Activated CD4-positive, alpha-beta T cell treated with anti-CD3 and anti-CD28 coated beads, Interleukin-2, Interleukin-4, amounts not matched to agents 100 ng/mL and 50 ng/mL, durations not matched to agents 16 hours and 8 hours (primary cell): Measurements from ENCODE around the gene CHRNA4.
"Not testable (repeated sequence)": the region's sequence is repeated elsewhere in the genome, so short reads cannot be mapped to it uniquely, and the experiment has no call there.

ENCODE experiments used
- DNase-seq: peaks from one replicate; pipeline ENCODE4 v3.0.0-alpha.2; 2020; ENCODE audit warnings: low spot score

The CHRNA4 gene

GRCh38 chr20:63350196-63350595 is 11.0 kb downstream of the CHRNA4 start:
- DNase-seq: no peak

- DNase-seq: no peak
Observed at GRCh38 chr20:63349516-63349895, 11.6 kb downstream of the CHRNA4 start.

DNA sequence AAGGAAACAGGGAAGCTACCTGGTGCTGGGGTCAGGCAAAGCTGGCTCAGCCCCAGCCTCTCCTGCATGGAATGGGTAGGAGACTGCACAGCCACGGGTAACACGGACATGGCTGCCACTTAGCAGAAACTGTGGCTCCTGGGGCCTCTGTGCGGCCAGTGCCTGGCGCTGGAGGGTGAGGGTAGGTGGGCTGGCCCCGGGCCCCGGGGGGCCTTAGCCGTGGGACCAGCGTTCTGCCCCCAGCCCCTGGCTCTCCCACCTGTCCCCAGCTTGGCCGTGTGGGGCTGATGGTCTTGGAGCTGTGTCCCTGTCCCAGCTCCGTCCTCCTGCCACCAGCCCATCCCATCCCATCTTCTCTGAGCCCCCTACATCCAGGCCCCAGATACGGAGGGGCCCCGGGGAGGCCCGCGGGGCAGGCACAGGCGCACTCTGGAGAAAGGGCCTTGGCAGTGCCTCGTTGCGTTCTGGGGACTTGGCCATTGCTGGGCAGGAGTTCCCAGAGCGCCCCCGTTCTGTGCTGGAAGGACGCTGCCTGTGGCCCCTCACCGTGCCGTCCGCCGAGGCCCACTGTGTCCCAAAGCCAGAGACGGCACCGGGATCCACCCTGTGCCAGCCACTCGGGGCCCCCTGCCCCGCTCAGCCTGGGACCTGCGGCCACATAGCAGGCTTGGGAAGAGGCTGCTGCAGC is 12.2 kb downstream of the CHRNA4 start:
- no peak for DNase-seq

GRCh38 chr20:63347950-63348827 is 13.0 kb downstream of the CHRNA4 start:
- DNase-seq: no peak

DNA sequence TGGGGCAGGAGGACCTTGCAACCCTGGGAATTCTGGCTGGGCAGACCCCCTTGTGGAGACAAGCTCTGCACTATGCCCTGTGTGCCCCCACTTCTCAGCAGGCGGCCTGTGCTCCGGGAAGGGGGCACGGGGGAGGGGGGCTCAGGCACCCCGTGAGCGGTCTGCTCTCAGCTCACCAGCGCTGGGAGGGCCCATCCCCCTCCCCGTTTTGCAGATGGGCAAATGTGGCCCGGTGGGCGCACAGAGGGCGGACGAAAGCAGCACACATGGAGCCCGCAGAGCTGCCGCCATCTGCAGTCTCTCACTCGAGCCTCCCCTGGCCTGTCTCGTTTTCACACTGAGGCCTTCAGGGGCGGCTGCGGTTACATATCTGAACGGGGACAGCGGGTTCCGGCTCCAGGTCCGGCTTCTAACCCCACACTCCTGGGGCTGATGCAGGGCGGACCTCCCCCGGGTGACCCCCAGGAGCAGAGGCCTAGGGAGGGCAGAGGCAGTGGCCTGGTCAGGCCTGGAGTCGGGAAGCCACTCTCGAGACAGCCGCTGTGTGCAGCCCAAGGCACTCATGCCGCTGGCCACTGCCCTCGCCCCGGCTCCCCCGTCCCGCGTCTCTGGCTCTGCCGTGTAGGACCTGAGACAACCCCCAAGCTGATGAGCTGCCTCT is 13.9 kb downstream of the CHRNA4 start:
- DNase-seq: no peak

DNA sequence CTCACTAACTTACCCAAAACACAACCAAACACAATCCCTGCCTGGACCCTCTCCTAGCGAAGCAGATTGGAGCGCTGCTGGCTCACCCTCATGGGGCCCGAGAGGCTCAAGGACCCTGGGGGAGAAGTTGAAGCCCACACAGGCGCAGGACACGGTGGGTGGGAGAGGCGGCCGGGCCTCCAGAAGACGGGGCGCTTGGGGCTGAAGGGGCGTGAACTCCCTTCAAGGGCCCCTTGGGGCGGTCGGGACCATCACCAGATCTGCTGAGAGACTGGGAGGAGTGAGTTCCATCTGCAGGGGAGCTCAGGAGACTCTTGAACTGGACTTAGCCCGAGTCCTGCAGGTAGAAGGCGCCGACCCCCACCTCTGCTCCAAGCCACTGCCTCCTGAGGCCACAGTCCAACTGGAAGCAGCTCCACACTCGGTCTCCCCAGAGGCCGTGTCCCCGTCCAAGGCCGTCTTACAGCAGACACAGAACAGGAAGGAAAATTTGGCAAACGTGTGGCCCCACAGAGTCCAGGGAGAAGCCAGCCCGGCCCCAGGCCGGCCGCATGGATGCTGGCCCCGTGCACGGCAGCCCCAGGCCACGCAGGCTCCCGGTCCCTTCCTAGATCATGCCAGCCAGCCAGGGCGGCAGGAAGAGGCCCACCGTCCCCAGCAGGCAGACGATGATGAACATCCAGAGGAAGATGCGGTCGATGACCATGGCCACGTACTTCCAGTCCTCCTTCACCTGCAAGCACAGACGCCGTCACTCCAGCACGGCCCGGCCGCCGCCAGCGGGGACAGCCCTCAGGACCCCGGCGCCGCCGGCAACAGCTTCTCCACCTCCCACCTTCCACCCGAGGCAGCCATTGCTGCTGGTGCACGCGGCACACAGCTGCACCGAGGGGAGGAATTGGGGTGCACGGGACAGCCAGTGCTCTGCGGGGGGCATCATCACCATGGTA is 14.7 kb downstream of the CHRNA4 start:
- no peak for DNase-seq

DNA sequence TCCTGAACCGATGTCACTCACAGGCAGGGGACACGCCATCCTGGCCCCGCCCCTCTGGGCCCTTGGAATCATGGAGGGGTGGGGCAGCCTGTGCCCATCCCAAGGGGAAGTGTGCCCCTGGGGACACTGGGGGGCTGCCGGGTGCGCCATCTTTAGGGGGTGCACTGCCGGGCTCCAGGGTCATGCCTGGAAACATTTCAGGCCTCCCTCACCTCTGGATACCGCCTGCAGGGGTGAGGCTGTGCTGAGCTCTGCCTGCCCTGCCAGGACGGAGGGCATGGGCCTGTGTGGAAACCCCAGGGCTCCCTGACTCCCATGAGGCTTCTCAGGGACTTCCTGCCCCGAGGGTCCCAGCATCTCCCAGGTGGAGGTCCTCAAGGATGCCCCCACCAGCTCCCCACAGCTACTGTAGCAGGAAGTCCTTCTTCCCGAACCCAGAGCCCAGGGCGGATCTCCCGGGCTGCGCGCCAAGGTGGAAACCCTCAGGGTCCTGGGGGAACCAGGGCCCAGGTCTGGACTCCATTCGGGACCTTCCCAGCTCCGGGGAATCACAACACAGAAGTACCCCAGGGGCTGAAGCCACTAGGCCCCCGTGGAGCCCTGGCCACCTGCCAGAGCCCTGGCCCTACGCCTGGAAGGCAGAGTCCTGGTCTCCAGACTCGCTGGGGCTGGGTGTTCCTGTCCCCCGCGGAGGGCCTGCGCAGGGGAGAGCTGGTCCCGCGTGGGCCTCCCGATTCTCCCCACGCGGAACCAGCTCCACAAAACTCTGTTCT is 15.6 kb downstream of the CHRNA4 start:
- no peak for DNase-seq

GRCh38 chr20:63344616-63345327 is 16.4 kb downstream of the CHRNA4 start:
- DNase-seq: no peak

DNA sequence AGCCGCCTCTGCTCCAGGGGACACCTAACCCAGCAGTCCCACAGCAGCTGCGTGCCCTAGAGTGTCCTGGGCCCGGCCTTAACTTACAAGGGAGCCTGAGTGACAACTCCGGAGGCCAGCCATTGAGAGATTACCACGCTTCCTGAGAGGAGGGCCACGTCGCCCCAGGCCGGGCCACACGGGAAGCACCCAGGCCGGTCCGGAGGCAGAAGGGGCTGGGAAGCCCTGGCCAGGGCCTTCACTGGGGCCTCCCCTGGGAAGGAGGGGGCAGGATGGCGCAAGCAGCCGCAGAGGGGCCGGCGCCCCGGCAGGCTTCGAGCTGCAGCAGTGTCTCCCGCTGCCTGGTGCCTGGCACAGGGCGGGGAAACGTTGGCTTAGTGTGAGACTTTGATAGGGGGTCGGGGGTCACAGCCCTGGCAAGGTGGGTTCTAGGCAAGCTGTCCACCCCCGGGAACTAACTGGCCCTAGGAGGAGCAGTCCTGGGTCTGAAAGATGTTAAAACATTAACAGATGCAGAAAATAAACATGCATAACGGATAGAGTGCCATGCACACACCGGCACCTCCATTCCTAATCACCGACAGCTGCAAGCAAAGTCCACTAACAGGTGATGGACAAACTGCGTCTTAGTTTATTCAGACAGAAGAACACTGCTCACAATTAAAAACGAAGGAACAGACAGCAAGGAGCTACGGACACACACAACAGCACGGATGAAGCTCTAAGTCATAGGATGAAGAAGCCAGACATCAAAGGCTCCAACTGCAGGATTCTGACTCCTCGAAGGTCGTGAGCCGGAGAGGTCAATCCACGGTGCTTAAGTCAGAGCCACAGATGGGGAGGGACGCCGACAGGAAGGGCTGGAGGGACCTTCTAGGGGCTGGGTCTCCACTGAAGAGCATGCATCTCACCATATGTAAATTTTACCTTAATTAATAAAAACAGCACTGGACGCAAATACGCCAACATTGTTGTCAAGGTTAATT is 17.4 kb downstream of the CHRNA4 start:
- no peak for DNase-seq

DNA sequence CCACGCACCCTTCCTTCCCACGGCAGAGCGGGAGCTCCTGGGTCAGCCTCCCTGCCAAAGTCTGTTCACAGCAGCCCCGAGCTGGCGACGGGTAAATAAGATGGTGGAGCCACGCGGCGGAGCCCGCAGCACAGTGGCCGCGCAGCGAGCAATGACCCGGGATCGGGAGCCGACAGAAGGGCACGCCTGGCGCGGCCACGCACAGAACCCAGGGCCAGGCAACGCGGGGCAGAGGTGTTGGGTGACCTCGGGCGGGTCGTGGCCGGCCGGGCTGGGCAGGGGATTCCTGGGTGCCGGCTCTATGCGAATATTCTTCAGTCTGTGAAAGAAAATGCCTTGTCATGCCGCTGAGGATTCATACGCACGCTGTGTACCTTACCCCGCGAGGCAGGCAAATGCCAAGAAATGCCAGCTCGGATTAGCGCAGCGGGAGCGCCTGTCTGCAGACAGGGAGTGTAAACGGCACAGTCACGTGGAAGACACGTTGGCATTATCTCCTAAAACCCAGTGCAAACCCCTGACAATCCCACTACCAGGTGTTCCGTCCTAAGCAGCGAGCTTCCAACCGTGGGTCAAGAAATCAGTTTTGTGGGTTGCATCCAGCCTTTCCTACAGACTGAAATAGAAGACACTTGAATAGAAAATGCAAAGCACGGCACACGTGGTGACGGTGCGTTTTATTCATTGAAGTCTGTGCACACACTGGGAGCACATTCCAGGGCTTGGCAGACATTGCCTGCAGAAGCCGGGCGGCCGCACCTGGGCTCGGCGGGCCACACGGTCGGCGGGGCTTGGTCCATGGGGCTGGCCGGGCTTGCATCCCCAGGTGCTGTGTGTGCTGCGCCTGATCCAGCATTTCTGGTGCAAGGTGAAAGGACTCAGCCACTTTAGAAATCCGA is 18.3 kb downstream of the CHRNA4 start:
- DNase-seq: no peak

GRCh38 chr20:63340158-63340688 is 20.9 kb downstream of the CHRNA4 start:
- not testable (repeated sequence) for DNase-seq

DNA sequence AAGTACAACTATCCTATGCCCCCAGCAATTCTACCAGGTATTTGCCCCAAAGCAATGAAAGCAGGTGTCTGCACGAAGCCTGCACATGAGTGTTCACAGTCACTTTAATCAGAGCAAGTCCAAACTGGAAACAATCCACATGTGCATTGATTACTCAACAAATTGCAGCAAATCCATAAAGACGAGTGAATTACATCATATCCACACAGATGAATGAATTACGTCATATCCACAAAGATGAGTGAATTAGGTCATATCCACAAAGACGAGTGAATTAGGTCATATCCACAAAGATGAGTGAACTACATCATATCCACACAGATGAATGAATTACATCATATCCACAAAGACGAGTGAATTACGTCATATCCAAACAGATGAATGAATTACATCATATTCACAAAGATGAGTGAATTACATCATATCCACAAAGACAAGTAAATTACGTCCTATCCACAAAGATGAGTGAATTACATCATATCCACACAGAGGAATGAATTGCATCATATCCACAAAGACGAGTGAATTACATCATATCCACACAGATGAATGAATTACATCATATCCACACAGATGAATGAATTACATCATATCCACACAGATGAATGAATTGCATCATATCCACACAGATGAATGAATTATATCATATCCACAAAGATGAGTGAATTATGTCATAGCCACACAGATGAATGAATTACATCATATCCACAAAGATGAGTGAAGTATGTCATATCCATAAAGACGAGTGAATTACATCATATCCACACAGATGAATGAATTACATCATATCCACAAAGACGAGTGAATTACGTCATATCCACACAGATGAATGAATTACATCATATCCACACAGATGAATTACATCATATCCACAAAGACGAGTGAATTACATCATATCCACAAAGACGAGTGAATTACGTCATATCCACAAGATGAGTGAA is 21.7 kb downstream of the CHRNA4 start:
- not testable (repeated sequence) for DNase-seq

GRCh38 chr20:63337786-63338420 is 23.2 kb downstream of the CHRNA4 start:
- DNase-seq: no peak

GRCh38 chr20:63336232-63336752 is 24.9 kb downstream of the CHRNA4 start:
- no peak for DNase-seq

- no peak for DNase-seq
Observed at GRCh38 chr20:63335711-63336110, 25.4 kb downstream of the CHRNA4 start.

DNA sequence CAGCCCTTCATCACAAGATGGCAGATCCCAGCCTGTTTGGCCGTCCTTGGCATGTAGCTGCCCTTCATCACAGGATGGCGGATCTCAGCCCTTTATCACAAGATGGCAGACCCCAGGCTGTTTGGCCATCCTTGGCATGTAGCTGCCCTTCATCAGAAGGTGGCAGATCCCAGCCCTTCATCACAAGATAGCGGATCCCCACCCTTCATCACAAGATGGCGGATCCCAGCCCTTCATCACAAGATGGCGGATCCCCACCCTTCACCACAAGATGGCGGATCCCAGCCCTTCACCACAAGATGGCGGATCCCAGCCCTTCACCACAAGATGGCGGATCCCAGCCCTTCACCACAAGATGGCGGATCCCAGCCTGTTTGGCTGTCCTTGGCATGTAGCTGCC is 26.1 kb downstream of the CHRNA4 start:
- not testable (repeated sequence) for DNase-seq
